Stomach (tissue), 4 donors: ENCODE data around the gene CPVL.

ENCODE experiments used
- CTCF ChIP-seq, 7 experiments: fragments of 450-650 bp in 4 of 7; fragments of 200-600 bp in 3 of 7; sonication (generic) in 3 of 7; IDR thresholded peaks; one replicate each; pipeline ENCODE4 v1.5.1; 2016 to 2019; ENCODE audit warnings: antibody characterized with exemption in 7 of 7, control low read depth in 2 of 7, mild to moderate bottlenecking in 1 of 7
- EP300 ChIP-seq: sonication (generic); formaldehyde crosslinking; IDR thresholded peaks from one replicate; pipeline ENCODE4 v1.6.1; 2017; ENCODE audit warnings: antibody characterized with exemption
- POLR2AphosphoS5 ChIP-seq, 3 donors: sonication (generic); formaldehyde crosslinking; IDR thresholded peaks; one replicate each; pipeline ENCODE4 v1.6.1; 2016; ENCODE audit warnings: antibody characterized with exemption in 3 of 3

GRCh38 chr7:29163854-29164253, 17.5 kb upstream of the CPVL start:
- TF ChIP-seq CTCF (IDR thresholded peaks at IDR 0.05) (no peak), EP300 (no peak), POLR2AphosphoS5 (IDR thresholded peaks at IDR 0.05) (no peak)
